NCI-H526 treated with DMSO at 0.1 percent for 48 hours (cell line): ENCODE measurements around the gene DNAJB14.
"Not testable (repeated sequence)": the region's sequence is repeated elsewhere in the genome, so short reads cannot be mapped to it uniquely, and the experiment has no call there.

ENCODE experiments used
- DNase-seq: peaks from one replicate; lab custom pipeline; 2025; lab: John Stamatoyannopoulos, UW

The DNAJB14 gene

DNA sequence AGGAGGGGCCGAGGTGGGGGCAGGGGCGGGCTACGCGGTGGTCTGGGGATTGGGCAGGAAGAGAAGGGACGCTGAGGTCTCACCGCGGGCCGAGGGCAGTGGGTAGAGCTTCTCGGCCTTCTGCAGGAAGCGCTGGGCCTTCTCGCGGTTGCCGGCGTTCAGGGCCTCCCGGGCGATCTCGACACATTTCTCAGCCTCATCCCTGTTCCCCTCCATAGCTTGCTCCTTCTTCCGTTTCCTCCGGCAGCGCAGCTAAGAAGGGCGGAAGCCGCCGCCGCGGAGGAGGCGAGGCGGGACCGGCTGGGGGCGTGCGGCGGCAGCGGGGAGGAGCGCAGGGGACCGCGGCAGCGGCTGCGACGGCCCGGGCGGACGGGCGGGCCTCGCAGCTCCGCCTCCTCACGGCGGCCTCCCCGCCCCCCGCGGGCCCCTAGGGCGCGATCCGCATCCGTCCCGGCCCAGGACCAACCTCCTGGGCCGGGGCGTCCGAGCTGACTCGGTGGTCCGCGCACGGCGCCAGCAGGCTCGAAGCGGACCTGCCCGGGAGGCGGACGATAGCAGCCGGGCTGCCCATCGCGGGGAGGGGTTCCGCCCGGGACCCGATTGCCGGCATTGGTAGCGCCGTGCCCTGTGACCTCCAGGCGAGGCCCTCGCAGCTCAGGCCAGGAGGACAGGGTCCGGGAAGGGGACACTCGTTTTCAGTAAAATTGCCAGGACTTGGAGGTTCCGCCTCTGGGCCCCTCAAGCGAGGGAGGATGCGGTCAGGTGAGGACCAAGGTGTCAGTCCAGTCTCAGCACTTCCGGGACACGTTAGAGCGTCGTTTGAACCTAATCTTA lies at the start of gene DNAJB14:
Gene DNAJB14 (minus strand): TSS at position 263 of the 834 bp plus-strand sequence. CDS start 47 bp downstream, at position 216.
- DNase-seq: no peak

DNA sequence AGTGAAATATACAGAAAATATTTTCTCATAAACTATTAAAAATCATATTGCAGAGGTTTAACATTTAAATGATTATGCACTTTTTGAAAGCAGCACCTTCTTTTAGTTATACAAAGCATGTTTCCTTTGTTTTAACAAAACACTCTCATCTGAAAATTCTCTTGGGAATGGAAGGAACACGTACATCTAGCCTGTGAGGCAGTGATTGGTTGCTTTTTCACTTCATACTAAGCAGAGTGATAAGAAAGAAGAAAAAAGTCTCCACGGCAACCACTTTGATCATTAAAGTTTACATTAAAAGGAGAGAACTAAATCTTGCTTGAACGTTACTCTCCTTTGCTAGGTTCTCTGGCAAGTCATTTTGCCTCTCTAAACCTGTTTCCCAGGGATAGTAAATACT lies 45.3 kb upstream of the DNAJB14 start:
- no peak for DNase-seq

DNA sequence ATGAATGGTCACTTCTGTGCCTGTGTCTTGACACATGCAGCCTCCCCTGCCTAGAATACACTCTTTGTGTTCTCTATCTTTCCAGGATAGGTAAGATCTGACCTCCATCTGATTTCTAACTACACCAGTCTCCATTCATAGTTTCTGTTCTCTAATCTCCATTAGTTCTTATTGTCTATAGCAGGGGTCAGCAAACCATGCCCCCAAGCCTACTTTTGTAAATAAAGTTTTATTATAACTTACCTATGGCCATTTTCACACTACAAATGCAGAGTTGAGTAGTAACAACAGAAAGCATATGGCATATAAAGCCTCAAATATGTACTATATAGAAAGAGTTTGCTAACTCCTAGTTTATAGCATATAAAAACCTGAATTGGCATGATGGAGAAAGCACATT lies 41.3 kb upstream of the DNAJB14 start:
- no peak for DNase-seq

DNA sequence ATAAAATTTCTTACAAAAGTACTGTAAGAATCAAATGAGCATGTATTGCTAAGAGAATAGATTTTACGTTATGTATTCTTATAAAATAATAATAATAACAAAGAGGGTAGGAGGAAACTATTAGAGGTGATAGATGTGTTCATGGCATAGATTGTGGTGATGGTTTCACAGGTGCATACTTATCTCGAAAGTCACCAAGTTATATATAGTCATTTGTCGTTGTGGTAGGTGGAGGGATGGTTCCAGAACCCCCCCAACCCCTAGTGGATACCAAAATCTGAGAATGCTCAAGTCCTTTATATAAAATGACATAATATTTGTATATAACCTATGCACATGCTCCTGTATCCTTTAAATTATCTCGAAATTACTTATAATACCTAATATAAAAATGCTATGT lies 40.4 kb upstream of the DNAJB14 start:
- no peak for DNase-seq

DNA sequence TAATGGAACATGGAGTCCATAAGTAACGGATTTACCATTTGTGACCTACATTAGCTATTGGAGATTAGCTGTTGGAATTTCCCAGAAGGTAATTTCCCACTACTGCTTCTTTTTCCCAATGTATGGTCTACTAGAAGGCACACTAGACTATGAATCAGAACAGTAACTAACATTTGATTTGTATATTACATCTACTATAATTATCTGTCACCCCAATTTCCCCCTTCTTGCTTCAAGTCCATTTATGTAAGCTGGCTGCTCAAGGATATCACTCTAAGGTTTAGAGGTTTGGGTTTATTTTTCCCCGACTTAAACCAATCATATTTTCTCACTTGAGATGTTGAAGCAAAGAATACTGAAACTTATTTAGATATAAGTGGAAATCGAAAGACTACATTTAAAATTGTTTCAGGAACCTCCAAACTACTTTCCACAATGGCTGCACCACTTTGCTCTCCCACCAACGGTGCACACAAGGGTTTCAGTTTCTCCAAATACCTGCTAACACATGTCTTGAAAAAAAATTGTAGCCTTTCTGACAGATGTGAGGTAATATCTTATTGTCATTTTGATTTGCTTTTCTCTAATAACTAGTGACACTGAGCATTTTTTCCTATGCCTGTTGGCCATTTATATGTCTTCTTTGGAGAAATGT lies 37.0 kb upstream of the DNAJB14 start:
- no peak for DNase-seq

DNA sequence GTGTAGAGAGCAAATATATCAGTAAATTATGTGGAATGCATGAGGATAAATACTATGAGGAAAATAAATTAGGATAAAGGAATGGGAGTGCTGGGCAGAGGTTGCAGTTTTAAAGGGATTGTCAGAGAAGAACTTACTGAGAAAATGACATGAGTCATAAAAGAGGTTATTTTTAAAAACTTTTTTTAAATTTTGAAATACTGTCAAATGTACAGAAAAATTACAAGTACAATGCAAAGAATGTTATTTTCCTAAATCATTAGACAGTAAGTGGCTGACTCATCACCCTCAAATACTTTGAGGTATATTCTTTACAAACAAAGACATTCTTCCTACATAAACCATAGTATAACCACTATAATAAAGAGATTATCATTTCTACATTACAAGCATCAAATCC lies 33.5 kb upstream of the DNAJB14 start:
- no peak for DNase-seq

DNA sequence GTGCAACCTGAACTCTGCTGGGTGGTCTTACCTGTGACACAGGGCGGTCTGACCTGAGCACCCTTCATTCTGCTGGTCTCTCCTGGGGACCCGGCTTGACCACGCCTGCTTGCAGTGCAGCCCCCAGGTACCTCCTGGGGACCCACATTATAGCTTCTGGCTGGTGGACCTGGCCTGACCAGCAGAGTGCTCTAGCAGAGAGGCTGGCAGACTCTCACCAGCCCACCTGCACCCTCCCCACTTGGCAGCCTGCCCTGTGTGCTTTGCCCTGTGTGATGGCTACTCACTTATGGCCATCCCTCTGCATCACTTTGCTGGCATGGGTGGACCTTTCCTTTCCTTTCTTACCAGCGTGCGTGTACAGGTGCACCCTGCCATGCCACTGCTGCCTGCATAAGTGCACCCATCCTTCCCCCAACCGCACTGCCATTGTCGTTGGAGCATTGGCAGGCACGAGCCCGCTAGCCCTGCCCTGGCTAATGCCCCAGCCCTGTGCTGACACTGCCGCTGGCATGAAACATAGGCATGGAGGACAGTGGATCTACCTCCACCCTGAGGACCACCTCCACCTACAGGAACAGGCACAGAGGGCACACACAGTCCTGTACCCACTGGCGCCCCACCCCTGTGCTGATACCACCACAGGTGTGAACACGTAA lies 25.2 kb upstream of the DNAJB14 start:
- no peak for DNase-seq

DNA sequence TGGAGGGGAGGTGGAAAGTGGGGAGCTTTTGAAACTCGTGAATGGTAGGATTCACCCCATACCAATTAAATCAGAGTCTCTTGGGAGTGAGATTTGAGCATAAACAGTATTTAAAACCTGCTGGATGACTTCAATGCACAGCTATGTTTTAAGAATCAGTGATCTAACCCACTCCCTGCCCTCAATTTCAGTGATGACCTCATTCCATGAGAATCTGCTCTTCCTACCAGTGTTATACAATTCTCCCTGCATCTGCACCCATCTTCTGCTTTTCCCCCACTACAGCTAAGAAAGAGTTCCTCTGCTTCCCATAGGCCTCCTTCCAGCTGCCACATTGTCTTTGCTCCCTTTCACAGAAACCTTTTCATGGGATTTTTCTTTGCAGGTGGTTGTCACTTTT lies 21.9 kb upstream of the DNAJB14 start:
- no peak for DNase-seq

DNA sequence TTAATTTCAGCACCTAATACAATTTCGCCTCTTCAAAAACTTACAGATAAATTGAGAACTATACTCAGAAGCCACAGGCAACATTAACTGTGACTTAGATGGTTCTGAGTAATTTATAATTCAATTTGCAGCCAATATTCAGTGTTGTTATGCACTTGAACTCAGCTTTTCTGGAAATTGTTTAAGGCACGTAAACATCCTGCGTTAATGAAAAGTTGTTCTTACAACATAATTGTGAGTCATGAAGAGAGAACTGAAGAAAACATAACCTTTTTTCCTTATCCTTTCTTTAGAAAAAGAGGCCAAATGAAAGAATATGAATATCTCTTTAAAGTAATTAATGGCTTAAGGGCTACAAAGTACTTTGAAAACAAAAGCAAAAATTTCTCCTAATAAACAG lies 20.3 kb upstream of the DNAJB14 start:
- no peak for DNase-seq

DNA sequence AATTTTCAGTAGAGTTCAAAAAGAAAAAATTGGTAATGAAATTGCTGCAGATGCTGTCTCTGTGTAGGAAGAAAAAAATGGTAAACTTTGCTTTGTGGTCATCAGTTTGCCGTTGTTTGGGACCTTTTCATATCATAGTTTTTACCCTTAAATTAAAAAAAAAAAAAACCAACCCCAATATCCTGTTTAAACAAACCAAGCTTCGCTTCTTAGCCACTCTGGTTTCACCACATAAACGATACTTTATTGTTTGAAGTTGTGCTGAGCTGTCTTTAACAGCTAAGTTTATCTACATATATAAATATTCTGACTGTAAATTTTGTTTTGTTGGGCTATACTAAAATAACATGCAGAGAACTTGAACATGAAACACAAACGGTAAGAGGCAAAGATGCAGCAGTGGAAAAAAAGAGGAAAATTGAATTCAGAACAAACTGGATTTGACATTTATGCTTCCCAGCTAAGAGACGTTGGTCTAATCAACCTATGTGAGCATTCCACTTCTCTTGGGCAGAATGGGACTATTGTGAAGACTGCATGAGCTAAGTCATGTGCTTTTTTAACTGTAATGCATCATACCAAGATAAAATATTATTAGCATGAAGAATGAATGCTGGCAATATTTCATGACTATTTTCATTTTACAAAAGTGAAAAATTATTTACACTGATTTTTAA lies 19.4 kb upstream of the DNAJB14 start:
- no peak for DNase-seq

DNA sequence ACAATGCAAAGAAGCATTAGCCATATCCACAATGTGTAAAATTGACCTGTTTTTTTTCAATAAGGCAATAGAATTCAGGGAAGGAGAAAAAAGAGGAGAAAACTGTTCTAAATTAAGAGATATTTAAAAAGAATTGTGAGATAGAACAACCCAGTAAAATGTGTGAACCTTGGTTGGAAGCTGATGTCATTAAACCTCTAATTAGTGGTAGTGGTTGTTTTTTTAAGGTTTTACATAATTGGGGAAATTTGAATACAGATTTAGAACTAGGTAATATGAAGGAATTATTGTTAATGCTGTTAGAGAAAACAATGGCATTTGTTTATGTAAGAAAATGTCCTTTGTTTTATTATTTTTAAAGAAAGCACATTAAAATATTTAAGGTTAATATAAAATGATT lies 18.8 kb upstream of the DNAJB14 start:
- no peak for DNase-seq

DNA sequence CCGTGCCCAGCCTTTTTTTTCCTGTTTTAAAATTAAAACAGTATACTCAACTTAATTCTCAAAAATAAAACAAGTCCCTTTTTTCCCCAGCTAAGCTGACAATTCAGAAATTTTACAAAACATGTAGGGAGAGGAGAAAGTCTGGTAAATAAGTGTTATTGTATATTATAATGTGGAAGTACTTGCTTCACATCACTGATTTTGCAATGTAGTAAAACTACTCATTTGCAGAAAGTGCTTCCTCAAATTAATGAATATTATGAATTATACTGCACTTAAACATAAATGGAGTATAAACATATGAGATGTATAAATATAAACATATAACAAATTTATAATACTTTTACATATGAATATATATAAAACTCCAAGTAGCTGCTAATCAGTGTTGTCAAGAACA lies 15.3 kb upstream of the DNAJB14 start:
- DNase-seq: no peak

DNA sequence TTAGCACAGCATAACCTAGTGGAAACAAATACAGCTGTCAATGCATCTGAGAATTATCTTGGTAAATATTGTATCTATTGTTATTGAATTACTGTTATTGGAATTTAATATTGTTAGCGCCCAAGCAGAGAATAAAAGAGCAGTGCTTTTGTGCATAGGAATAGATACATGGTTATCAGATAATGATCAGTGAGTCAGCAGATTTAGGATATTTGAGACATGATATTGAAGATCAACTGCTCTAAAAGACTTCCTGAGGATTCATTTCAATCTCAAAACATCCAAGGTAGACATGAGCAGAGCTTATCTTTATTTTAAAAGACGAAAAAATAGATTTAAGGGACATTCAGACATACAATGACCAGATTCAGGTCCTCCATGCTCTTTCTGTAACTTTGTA lies 14.2 kb upstream of the DNAJB14 start:
- no peak for DNase-seq

DNA sequence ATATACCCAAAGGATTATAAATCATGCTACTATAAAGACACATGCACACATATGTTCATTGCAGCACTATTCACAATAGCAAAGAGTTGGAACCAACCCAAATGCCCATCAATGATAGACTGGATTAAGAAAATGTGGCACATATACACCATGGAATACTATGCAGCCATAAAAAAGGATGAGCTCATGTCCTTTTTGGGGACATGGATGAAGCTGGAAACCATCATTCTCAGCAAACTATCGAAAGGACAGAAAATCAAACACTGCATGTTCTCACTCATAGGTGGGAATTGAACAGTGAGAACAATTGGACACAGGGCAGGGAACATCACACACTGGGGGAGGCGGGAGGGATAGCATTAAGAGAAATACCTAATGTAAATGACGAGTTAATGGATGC lies 11.8 kb upstream of the DNAJB14 start:
- not testable (repeated sequence) for DNase-seq

DNA sequence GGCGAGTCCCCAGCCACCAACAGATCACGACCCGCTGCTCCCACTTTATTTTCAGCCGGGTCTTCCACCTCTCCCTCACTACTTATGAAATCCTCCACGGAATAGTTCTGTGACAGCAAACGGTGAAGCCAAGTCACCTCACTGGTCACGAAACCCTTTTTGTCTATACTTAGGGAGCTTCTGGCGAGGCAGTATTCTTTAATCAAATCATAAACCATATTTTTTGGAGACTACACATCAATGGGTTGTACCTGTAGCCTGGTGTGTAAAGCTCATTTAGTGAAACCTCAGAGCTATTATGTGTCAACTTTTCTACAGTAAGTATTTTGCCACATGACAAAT lies 4.5 kb upstream of the DNAJB14 start:
- DNase-seq: no peak

DNA sequence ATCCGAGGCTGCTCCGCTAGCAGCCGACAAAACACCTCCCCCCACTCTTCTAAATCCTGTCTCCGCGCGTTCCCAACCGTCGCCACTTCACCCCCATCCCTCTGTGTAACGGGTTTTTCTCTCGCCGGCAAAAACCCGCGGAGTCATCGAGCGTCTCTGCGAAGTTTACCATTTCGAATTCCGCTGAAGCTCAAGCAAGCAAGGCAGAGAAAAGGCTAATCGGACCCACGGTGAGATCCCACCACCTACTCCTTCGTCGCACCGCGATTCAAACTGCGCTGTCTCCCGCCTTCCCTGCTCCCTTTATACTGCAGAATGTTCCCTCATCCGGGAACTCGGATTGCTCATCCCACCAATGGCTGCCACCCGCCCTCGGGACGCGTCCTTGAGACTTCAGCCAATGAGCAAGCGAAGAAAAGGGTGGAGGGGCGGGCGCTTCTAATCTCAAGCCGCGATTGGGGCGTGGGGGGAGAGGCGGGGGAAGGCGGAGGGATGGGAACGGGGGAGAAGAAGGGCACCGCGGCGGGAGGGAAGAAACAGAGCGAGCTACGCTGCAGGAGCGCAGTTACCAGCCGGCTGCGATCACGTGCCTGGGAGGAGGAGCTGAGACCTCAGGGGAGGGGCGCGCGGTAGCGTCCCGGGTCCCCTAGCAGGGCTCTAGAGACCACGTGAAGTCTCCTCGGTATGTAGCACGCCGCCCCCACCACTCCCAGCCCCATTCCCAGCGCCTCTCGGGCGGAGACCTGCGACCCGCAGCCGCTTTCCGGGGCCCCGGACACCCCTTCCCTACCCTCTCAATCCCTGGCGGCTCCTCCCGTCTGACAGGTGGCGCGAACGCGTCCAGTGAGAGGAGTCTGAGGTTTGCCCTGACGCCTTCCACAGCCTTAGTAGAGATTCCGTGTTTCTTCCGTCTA lies 3.8 kb upstream of the DNAJB14 start, which contains the start of gene H2AZ1:
Gene H2AZ1 (minus strand): TSS at position 277 of the 914 bp plus-strand sequence. CDS start 105 bp downstream, at position 172.
- DNase-seq: peak; percentile 89

DNA sequence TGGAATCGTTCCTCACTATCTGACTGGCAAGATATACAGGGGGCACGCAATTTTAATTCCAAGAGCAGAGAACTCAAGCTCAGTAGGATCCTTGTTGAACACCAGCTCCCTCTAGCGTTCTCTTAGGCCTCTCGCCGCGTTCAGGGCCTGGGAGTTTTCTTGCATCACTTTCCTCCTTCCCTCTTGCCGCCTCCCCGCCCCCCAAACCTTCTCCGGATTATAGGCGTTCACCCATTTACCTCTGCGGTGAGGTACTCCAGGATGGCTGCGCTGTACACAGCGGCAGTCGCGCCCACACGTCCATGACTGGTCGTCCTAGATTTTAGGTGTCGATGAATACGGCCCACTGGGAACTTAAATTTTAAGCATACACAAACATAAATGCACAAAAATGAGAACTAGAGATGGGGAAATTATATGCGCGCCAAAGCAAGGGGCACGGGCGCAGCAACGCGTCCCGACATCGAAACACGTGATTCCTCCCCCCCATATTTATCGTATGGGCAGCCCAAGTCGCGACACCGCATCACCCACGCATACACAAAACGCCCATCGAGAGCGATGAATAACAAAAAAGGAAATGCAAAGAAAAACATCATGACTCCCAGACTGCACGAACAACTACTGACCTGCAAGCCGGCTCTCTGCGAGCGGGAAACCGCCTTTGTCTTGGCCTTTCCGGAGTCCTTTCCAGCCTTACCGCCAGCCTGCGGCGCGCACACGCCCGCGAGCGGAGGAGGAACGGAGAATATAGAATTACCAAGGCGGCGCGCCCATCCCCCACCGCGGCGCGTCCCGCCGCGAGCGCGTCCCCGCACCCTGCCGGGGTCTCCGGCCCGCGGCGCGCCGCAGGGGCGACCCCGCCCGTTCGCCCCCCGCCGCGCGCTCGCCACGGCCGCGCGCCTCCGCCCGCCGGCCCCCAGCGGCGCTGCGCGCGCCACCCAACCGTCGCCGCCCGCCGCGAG lies 2.9 kb upstream of the DNAJB14 start:
- DNase-seq: peak; percentile 46

DNA sequence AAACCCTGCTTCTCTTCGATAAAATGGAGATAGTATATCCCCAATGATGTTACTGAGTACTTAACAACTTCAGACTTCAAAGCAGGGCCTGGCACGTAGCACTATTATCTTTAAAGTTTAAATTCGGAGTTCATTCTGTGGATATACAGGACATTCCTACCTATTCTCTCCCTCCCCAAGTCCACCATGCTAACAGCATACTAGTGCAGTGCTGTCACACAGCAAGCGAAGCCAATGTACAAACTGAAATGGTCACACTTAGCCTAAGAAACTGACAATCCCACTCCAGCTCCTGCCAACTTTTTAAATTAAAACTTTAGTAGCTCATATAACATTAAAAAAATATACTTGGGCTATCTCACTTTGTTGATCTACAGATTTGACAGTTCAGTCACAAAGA lies 1.2 kb upstream of the DNAJB14 start:
- no peak for DNase-seq

DNA sequence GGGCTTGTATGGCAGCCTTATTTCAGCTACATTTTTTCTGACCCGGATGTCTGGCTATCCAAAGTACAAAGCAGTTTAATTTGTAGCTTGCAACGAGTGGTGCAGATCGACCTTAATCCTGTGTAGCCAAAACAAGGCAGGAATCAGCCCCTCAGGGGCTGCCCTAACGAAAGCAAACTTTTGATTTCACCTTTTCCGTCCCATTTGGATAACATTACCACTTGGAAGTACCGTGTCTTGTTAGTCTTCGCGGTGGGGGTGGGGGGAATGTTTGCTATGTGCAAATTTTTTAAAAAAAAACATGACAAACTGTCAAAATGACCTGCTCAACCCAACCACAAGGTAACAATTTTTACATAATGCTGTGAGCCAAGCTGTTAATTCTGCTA lies 766 bp upstream of the DNAJB14 start:
- DNase-seq: no peak

DNA sequence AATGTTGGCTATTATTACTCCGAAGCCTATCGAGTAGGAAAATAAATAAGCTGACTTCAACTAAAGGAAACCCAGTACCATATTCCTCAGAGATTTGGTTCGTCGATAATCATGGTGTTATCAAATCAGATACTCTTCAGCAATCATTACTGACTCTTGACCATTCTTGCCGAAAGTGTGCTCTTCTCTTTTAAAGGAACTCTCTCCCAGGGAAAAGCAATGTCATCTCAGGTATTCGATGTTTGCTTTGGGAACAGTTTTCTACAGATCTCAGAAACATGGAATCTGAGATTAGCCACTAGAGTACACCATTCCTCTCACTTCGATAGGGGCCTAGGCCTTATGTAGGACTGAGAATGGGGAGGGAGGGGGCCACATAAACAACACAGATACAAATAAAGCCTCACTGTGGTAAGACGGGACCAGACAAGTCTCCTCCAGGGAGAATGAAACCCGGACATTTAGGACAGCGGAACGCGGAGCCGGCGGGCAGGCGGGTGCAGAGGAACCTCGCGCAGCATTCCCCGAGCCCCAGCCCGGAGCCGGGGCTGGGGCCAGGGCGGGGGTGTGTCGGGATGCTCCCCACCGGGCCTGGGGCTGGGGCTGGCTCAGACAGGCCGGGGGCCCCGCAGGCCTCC lies 581 bp downstream of the DNAJB14 start:
- DNase-seq: no peak
